Karpas-422 (cell line): Measurements from ENCODE around the gene CTSZ. TPM values are rescaled to one million over a fixed set of nuclear protein-coding genes. Genes with fewer than 3 reads are reported as not detected.

Source experiments
- DNase-seq: peaks from one replicate; pipeline ENCODE4 v3.0.0-alpha.2; 2015
- H2AFZ ChIP-seq: fragments of 200-600 bp; sonication (generic); 2 replicates; pipeline ENCODE4 v1.6.1; 2014; ENCODE audit warnings: antibody characterized with exemption, low read length, mixed read lengths
- H3K27ac ChIP-seq: fragments of 200-600 bp; sonication (generic); 2 replicates; pipeline ENCODE4 v1.5.1; 2014; ENCODE audit warnings: mild to moderate bottlenecking, low read length, moderate library complexity
- H3K27me3 ChIP-seq: fragments of 200-600 bp; sonication (generic); 2 replicates; pipeline ENCODE4 v1.6.1; 2014; ENCODE audit warnings: low read length, mixed read lengths
- H3K36me3 ChIP-seq: fragments of 200-600 bp; sonication (generic); 2 replicates; pipeline ENCODE4 v1.6.1; 2014; ENCODE audit warnings: low read length, mixed read lengths; ENCODE audit not compliant: insufficient read depth
- H3K4me1 ChIP-seq: fragments of 200-600 bp; sonication (generic); 2 replicates; pipeline ENCODE4 v1.6.1; 2014; ENCODE audit warnings: mild to moderate bottlenecking, low read length, mixed read lengths
- H3K4me2 ChIP-seq: fragments of 200-600 bp; sonication (generic); 2 replicates; pipeline ENCODE4 v1.6.1; 2014; ENCODE audit warnings: low read length, low read depth, mild to moderate bottlenecking; ENCODE audit not compliant: poor library complexity, severe bottlenecking
- H3K4me3 ChIP-seq: fragments of 200-600 bp; sonication (generic); 2 replicates; pipeline ENCODE4 v1.5.1; 2014; ENCODE audit warnings: mild to moderate bottlenecking, antibody characterized with exemption, low read length, mixed read lengths
- H3K79me2 ChIP-seq: fragments of 200-600 bp; sonication (generic); 2 replicates; pipeline ENCODE4 v1.6.1; 2014; ENCODE audit warnings: mild to moderate bottlenecking, low read length, mixed read lengths
- H3K9ac ChIP-seq: fragments of 200-600 bp; sonication (generic); 2 replicates; pipeline ENCODE4 v1.6.0; 2014; ENCODE audit warnings: low read length
- H3K9me2 ChIP-seq: fragments of 200-600 bp; sonication (generic), shearing (Covaris generic); replicated peaks from 2 replicates; pipeline ENCODE4 v1.6.0; 2014; ENCODE audit warnings: mild to moderate bottlenecking, low read length, moderate library complexity; ENCODE audit not compliant: insufficient read depth
- H3K9me3 ChIP-seq: fragments of 300-700, 200-600 bp; sonication (generic); 2 replicates; pipeline ENCODE4 v1.6.1; 2014; ENCODE audit warnings: low read length, mixed read lengths
- H4K20me1 ChIP-seq: fragments of 200-600 bp; sonication (generic); 2 replicates; pipeline ENCODE4 v1.6.1; 2014; ENCODE audit warnings: mild to moderate bottlenecking, antibody characterized with exemption, low read length, low read depth; ENCODE audit not compliant: insufficient read depth
- total RNA-seq: library from RNA; depleted of rRNA; stranded (reverse); fragments of >200 nt; shearing (Covaris generic); gene quantifications from 2 replicates; pipeline ENCODE4 v1.2.3, GENCODE V29; 2014; ENCODE audit warnings: low replicate concordance; rRNA removed

The CTSZ gene
- 111 and 215 TPM in 2 replicates for total RNA-seq

DNA sequence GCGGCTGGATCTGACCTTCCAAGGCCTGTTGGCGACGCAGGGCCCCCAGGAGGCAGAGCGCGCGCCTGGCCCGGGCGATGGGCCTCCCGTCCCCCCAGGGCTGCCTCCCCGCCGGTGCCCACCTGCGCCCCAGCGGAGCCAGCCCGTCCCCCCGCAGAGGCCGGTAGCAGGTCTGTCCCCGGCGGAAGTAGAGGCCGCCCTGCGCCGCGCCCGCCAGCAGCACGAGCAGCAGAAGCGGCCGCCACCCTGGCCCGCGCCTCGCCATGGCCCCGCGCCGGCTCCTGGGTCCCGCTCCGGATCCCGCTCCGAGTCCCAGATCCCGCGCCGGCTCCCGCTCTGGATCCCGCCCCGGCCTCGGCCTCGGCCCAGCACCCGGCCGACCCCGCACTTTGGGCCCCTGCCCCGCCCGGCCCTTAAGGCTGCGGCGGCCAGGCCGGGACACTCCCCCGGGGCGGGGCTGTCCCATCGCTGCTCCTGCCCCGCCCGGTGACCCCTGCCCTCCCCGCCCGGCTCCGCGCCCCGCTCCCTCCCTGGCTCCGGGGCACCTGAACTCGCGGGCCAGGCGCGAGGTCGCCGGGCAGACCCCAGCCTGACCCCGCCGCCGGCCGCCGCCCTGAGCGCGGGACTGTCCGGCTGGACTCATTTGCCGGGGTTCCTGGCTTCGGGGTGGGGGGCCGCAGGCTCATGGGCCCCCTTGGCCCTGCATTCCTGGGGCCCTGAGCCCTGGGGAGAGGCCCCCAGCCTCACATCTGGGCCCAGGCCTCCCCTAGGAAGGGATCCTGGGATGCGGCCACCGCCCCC is at the start of gene CTSZ:
Gene CTSZ, minus strand, starts transcription at position 391 of the 801 bp plus-strand sequence. Its CDS starts 126 bp downstream, at position 265.
- peaks cover 36% of the 10 kb centered on the region for H3K79me2 ChIP-seq
- H3K9me2 ChIP-seq = no peaks in the 10 kb centered on the region
- peaks cover 47% of the 10 kb centered on the region for H3K4me1 ChIP-seq
- 0 out of 2 replicates have a peak within 1 kb of the TSS, but pooled peaks have one; percentile 18 for H2AFZ ChIP-seq
- peak within 1 kb of the TSS; percentile 89 for H3K27ac ChIP-seq
- peaks cover 17% of the 10 kb centered on the region for H3K36me3 ChIP-seq
- no peaks in the 10 kb centered on the region for H3K9me3 ChIP-seq
- peak within 1 kb of the TSS; percentile 99 for H3K4me2 ChIP-seq
- H3K27me3 ChIP-seq = no peaks in the 10 kb centered on the region
- H4K20me1 ChIP-seq = peaks cover 23% of the 10 kb centered on the region
- peak within 1 kb of the TSS; percentile 99 for H3K9ac ChIP-seq
- H3K4me3 ChIP-seq = peak within 1 kb of the TSS; percentile 97
- peak; percentile 82 for DNase-seq

GRCh38 chr20:59055302-59055701 is 48.2 kb upstream of the CTSZ start:
- H3K9ac ChIP-seq = no peak overlapping the region
- no peaks in the 10 kb centered on the region for H4K20me1 ChIP-seq
- H3K4me2 ChIP-seq = no peak overlapping the region
- no peak overlapping the region for H3K4me3 ChIP-seq
- H3K79me2 ChIP-seq = no peaks in the 10 kb centered on the region
- H2AFZ ChIP-seq = no peak overlapping the region
- no peaks in the 10 kb centered on the region for H3K4me1 ChIP-seq
- no peaks in the 10 kb centered on the region for H3K9me3 ChIP-seq
- peak; percentile 63 for DNase-seq
- H3K36me3 ChIP-seq = no peaks in the 10 kb centered on the region
- H3K9me2 ChIP-seq = no peaks in the 10 kb centered on the region
- no peaks in the 10 kb centered on the region for H3K27me3 ChIP-seq
- no peak overlapping the region for H3K27ac ChIP-seq

DNA sequence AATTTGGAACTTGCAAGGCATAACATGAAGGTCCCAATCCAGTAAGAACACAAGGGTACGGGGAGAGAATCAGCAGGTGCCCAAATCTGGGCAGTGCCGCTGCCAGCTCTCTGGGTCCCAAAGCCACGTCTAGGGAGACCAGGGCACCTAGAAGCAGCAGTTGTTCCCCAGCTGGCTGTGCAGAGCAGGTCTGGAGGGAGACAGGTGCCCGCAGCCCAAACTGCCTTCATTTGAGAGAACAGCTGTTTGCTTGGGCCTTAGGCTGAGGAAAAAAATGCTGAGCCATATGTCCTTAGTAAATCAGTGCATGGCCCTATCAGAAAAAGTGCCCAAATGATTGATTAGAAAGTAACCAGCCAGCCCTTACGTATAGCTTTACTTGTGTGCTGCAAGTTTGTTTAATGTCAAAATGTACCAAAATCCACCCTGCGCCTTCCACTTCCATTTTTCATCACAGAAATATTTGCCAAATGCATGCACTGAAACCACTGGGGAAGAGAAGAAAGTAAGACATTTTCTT is 44.7 kb upstream of the CTSZ start:
- Histone ChIP-seq H3K4me2 (no peak overlapping the region), H3K27ac (no peak overlapping the region), H3K4me3 (no peak overlapping the region), H2AFZ (no peak overlapping the region), H3K36me3 (no peaks in the 10 kb centered on the region), H3K9ac (no peak overlapping the region), H3K9me3 (no peaks in the 10 kb centered on the region), H3K79me2 (no peaks in the 10 kb centered on the region), H3K9me2 (no peaks in the 10 kb centered on the region), H3K4me1 (no peaks in the 10 kb centered on the region), H3K27me3 (no peaks in the 10 kb centered on the region), H4K20me1 (no peaks in the 10 kb centered on the region)
- DNase-seq = no peak

GRCh38 chr20:59050437-59050836 is 43.4 kb upstream of the CTSZ start:
- no peak for DNase-seq
- Histone ChIP-seq H3K9me3 (no peaks in the 10 kb centered on the region), H4K20me1 (no peaks in the 10 kb centered on the region), H3K36me3 (no peaks in the 10 kb centered on the region), H3K4me1 (no peaks in the 10 kb centered on the region), H3K4me2 (no peak overlapping the region), H3K27ac (no peak overlapping the region), H3K79me2 (no peaks in the 10 kb centered on the region), H2AFZ (no peak overlapping the region), H3K27me3 (no peaks in the 10 kb centered on the region), H3K9ac (no peak overlapping the region), H3K4me3 (no peak overlapping the region), H3K9me2 (no peaks in the 10 kb centered on the region)

DNA sequence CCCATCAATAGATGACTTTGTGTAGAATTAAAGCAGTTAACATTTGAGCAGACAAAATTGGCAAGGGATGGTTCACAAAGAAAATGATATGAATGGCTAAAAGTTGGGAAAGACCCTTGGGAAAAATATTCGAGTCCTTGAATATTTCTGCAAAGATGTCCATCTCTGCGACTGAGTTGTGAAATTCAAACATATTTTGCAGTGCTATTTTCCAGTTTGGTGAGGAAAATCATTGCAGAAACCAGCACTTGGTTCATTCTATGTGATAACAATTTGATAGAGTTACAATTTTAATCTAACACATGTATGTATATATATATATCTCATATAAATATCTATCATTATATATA is 41.6 kb upstream of the CTSZ start:
- DNase-seq = no peak
- Histone ChIP-seq H3K27ac (no peak overlapping the region), H3K4me1 (peaks cover 7% of the 10 kb centered on the region), H3K4me2 (no peak overlapping the region), H3K27me3 (no peaks in the 10 kb centered on the region), H4K20me1 (no peaks in the 10 kb centered on the region), H3K9me3 (no peaks in the 10 kb centered on the region), H3K79me2 (no peaks in the 10 kb centered on the region), H3K36me3 (no peaks in the 10 kb centered on the region), H3K9me2 (no peaks in the 10 kb centered on the region), H3K4me3 (no peak overlapping the region), H3K9ac (no peak overlapping the region), H2AFZ (no peak overlapping the region)

GRCh38 chr20:59047938-59048680 is 41.1 kb upstream of the CTSZ start:
- Histone ChIP-seq H3K4me1 (peaks cover 12% of the 10 kb centered on the region), H3K36me3 (no peaks in the 10 kb centered on the region), H4K20me1 (no peaks in the 10 kb centered on the region), H3K9ac (no peak overlapping the region), H3K27me3 (no peaks in the 10 kb centered on the region), H3K27ac (no peak overlapping the region), H2AFZ (no peak overlapping the region), H3K79me2 (no peaks in the 10 kb centered on the region), H3K4me3 (no peak overlapping the region), H3K9me2 (no peaks in the 10 kb centered on the region), H3K9me3 (no peaks in the 10 kb centered on the region), H3K4me2 (no peak overlapping the region)
- DNase-seq = no peak

- H3K27ac ChIP-seq = no peak overlapping the region
- no peak for DNase-seq
- H3K4me1 ChIP-seq = peaks cover 15% of the 10 kb centered on the region
- H3K36me3 ChIP-seq = no peaks in the 10 kb centered on the region
- no peaks in the 10 kb centered on the region for H3K9me2 ChIP-seq
- no peak overlapping the region for H2AFZ ChIP-seq
- H3K9ac ChIP-seq = no peak overlapping the region
- no peak overlapping the region for H3K4me2 ChIP-seq
- peaks cover 7% of the 10 kb centered on the region for H3K79me2 ChIP-seq
- no peak overlapping the region for H3K4me3 ChIP-seq
- H3K9me3 ChIP-seq = no peaks in the 10 kb centered on the region
- H3K27me3 ChIP-seq = no peaks in the 10 kb centered on the region
- no peaks in the 10 kb centered on the region for H4K20me1 ChIP-seq
These were observed 39.8 kb upstream of the CTSZ start for GRCh38 chr20:59046862-59047261.

GRCh38 chr20:59044796-59045195 is 37.7 kb upstream of the CTSZ start:
- H2AFZ ChIP-seq = no peak overlapping the region
- H3K27me3 ChIP-seq = no peaks in the 10 kb centered on the region
- no peak overlapping the region for H3K4me3 ChIP-seq
- H3K27ac ChIP-seq = no peak overlapping the region
- no peaks in the 10 kb centered on the region for H3K9me3 ChIP-seq
- no peak overlapping the region for H3K4me2 ChIP-seq
- H3K36me3 ChIP-seq = peaks cover 5% of the 10 kb centered on the region; the same call in 1 of the 2 replicates
- peaks cover 28% of the 10 kb centered on the region for H3K79me2 ChIP-seq
- H4K20me1 ChIP-seq = peaks cover 16% of the 10 kb centered on the region
- no peak for DNase-seq
- H3K9me2 ChIP-seq = no peaks in the 10 kb centered on the region
- no peak overlapping the region for H3K9ac ChIP-seq
- H3K4me1 ChIP-seq = peaks cover 34% of the 10 kb centered on the region
